OCI-LY1 (cell line): ENCODE data around the gene C20orf204.

Experiments
- EZH2 ChIP-seq: fragments of 200-600 bp; sonication (generic), shearing (Covaris generic); IDR thresholded peaks from 2 replicates; pipeline ENCODE4 v1.8.0; 2017; ENCODE audit warnings: borderline replicate concordance, mixed run types, mild to moderate bottlenecking, antibody characterized with exemption, low read length, moderate library complexity, mixed read lengths
- TF ChIP-seq, protein P1 (sequence below): fragments of 200-600 bp; sonication (generic), shearing (Covaris generic); IDR thresholded peaks from 2 replicates; pipeline ENCODE4 v1.5.1; 2017; ENCODE audit warnings: mild to moderate bottlenecking, antibody characterized with exemption, low read length, moderate library complexity, mixed read lengths

DNA sequence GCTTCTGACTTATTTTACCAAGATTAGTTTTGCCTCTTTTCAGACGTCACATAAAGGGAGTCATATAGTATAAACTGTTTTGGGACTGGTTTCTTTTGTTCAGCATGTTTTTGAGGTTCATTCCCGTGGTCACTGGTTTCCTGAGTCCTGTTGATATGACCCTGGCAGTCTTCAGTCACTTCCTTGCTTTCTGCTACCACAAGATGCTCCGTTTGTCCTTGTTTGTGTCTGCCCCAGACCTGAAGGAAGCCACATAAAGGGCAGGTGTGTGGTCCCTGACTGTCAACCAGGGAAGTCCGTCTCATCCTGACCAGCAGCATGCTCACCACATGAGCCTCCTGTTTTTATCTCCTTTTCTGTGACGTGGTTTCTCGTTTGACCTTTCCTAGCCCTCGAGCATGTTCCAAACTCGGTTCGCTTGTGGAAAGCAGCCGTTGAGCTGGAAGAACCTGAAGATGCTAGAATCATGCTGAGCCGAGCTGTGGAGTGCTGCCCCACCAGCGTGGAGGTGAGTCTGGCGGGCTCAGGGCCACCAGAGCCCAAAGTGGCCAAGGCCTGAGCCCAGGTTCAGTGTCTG is 26.1 kb upstream of the C20orf204 start:
- TF ChIP-seq, protein P1, sequence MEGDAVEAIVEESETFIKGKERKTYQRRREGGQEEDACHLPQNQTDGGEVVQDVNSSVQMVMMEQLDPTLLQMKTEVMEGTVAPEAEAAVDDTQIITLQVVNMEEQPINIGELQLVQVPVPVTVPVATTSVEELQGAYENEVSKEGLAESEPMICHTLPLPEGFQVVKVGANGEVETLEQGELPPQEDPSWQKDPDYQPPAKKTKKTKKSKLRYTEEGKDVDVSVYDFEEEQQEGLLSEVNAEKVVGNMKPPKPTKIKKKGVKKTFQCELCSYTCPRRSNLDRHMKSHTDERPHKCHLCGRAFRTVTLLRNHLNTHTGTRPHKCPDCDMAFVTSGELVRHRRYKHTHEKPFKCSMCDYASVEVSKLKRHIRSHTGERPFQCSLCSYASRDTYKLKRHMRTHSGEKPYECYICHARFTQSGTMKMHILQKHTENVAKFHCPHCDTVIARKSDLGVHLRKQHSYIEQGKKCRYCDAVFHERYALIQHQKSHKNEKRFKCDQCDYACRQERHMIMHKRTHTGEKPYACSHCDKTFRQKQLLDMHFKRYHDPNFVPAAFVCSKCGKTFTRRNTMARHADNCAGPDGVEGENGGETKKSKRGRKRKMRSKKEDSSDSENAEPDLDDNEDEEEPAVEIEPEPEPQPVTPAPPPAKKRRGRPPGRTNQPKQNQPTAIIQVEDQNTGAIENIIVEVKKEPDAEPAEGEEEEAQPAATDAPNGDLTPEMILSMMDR = no peak
- TF ChIP-seq EZH2 = no peak
